NCI-H1417 (cell line): ENCODE measurements around the gene SYTL4.

Experiments
- DNase-seq, 3 experiments: peaks; one replicate each; lab custom pipeline; 2025; lab: John Stamatoyannopoulos, UW

The SYTL4 gene

GRCh38 chrX:100648458-100649417, 83.2 kb downstream of the SYTL4 start:
- DNase-seq = peak in 1 of 3 experiments; percentile 52

- DNase-seq = no peak
Observed at GRCh38 chrX:100647739-100648138, 84.2 kb downstream of the SYTL4 start.

GRCh38 chrX:100647095-100647494, 84.8 kb downstream of the SYTL4 start:
- DNase-seq = no peak

GRCh38 chrX:100645106-100645505, 86.8 kb downstream of the SYTL4 start:
- no peak for DNase-seq

GRCh38 chrX:100643956-100644860, 87.7 kb downstream of the SYTL4 start, which contains the start of gene SRPX2:
TSS of gene SRPX2 (plus strand) at chrX:100644199. CDS start at chrX:100646323, 2,124 bp downstream.
- no peak for DNase-seq

GRCh38 chrX:100643212-100643611, 88.7 kb downstream of the SYTL4 start:
- DNase-seq = no peak

GRCh38 chrX:100642290-100642689, 89.6 kb downstream of the SYTL4 start:
- no peak for DNase-seq

GRCh38 chrX:100636321-100636991, 95.5 kb downstream of the SYTL4 start, which contains the start of gene TSPAN6:
TSS of gene TSPAN6 (minus strand) at chrX:100636806. CDS start at chrX:100636694, 112 bp downstream.
- DNase-seq = peak in 2 of 3 experiments; percentile 13 to 55

- no peak for DNase-seq
Observed at GRCh38 chrX:100635989-100636320, 96.0 kb downstream of the SYTL4 start.

- no peak for DNase-seq
Observed at GRCh38 chrX:100635040-100635439, 96.9 kb downstream of the SYTL4 start.

- DNase-seq = no peak
Observed at GRCh38 chrX:100625985-100626491, 105.9 kb downstream of the SYTL4 start.
